Measurements from ENCODE around the gene NDUFS8. TPM values are rescaled to one million over a fixed set of nuclear protein-coding genes. Genes with fewer than 3 reads are reported as not detected.

NDUFS8 gene
- total RNA-seq, 1 experiment from 2014 or later: 334 TPM

- Mint-ChIP-seq H3K27me3 (ENCODE audit: insufficient read depth, unreplicated experiment) (no peaks in the 10 kb centered on the region), H3K27ac (ENCODE audit: unreplicated experiment) (no peak overlapping the region), H3K9me3 (ENCODE audit: unreplicated experiment) (no peaks in the 10 kb centered on the region), H3K4me1 (ENCODE audit: low read depth, unreplicated experiment) (peaks cover 8% of the 10 kb centered on the region), H3K36me3 (ENCODE audit: insufficient read depth, unreplicated experiment) (peaks cover 6% of the 10 kb centered on the region), H3K4me3 (ENCODE audit: unreplicated experiment) (no peak overlapping the region)
- Histone ChIP-seq H3K36me3 (ENCODE audit: control insufficient read depth, insufficient read depth, low read length) (no peaks in the 10 kb centered on the region), H3K4me1 (peaks cover 19% of the 10 kb centered on the region), H3K4me3 (ENCODE audit: low read depth, low read length) (no peak overlapping the region), H3K27me3 (replicated peaks; ENCODE audit: control insufficient read depth, insufficient read depth, low read length) (no peaks in the 10 kb centered on the region), H3K9me3 (no peaks in the 10 kb centered on the region)
- BruUV-seq (replicated peaks): no TSS peak
- ChIA-PET POLR2A (no interaction called here), CTCF (interaction anchor here (1.9 kb wide), 1 partner anchor 35 kb away, joined by 7 read pairs; the partner anchor contains the start of gene ALDH3B1)
- DNase-seq: peak in 1 of 2 experiments; percentile 51
- intact Hi-C loops (cut with micrococcal nuclease; ENCODE audit: unreplicated experiment): no loop called here
- no peak for TF ChIP-seq CTCF (IDR thresholded peaks at IDR 0.05; ENCODE audit: insufficient read depth in 1 of 2, low read depth in 1 of 2, low read length in 1 of 2, severe bottlenecking in 1 of 2, unreplicated experiment in 1 of 2)
These were observed 13.8 kb downstream of the NDUFS8 start for GRCh38 chr11:68044145-68044813.

- H3K4me3 Mint-ChIP-seq (ENCODE audit: unreplicated experiment): no peak overlapping the region
- intact Hi-C loops (cut with micrococcal nuclease; ENCODE audit: unreplicated experiment): no loop called here
- Histone ChIP-seq H3K9me3 (no peaks in the 10 kb centered on the region), H3K27me3 (replicated peaks; ENCODE audit: control insufficient read depth, insufficient read depth, low read length) (no peaks in the 10 kb centered on the region), H3K4me1 (peaks cover 16% of the 10 kb centered on the region), H3K36me3 (ENCODE audit: control insufficient read depth, insufficient read depth, low read length) (no peaks in the 10 kb centered on the region), H3K4me3 (ENCODE audit: low read depth, low read length) (no peak overlapping the region)
- no TSS peak for BruUV-seq (replicated peaks)
- H3K36me3 Mint-ChIP-seq (ENCODE audit: insufficient read depth, unreplicated experiment): peaks cover 6% of the 10 kb centered on the region
- ChIA-PET POLR2A (no interaction called here), CTCF (no interaction called here)
- H3K27ac Mint-ChIP-seq (ENCODE audit: unreplicated experiment): no peak overlapping the region
- no peak for TF ChIP-seq CTCF (IDR thresholded peaks at IDR 0.05; ENCODE audit: insufficient read depth in 1 of 2, low read depth in 1 of 2, low read length in 1 of 2, severe bottlenecking in 1 of 2, unreplicated experiment in 1 of 2)
- DNase-seq: no peak
- H3K4me1 Mint-ChIP-seq (ENCODE audit: low read depth, unreplicated experiment): peaks cover 7% of the 10 kb centered on the region
- H3K9me3 Mint-ChIP-seq (ENCODE audit: unreplicated experiment): no peaks in the 10 kb centered on the region
- H3K27me3 Mint-ChIP-seq (ENCODE audit: insufficient read depth, unreplicated experiment): no peaks in the 10 kb centered on the region
These were observed 14.4 kb downstream of the NDUFS8 start for GRCh38 chr11:68044898-68045351.

- CTCF ChIA-PET: interaction anchor here (1.1 kb wide), 1 partner anchor 161 kb away, joined by 3 read pairs; no protein-coding TSS in a partner anchor
- BruUV-seq (replicated peaks): no TSS peak
These were observed 17.2 kb downstream of the NDUFS8 start for GRCh38 chr11:68047437-68048290.

More at GRCh38 chr11:68047437-68048290, 17.2 kb downstream of the NDUFS8 start:
- POLR2A ChIA-PET: no interaction called here
- Mint-ChIP-seq H3K4me3 (ENCODE audit: unreplicated experiment) (no peak overlapping the region), H3K36me3 (ENCODE audit: insufficient read depth, unreplicated experiment) (peaks cover 24% of the 10 kb centered on the region), H3K9me3 (ENCODE audit: unreplicated experiment) (no peaks in the 10 kb centered on the region), H3K27ac (ENCODE audit: unreplicated experiment) (no peak overlapping the region), H3K4me1 (ENCODE audit: low read depth, unreplicated experiment) (no peaks in the 10 kb centered on the region), H3K27me3 (ENCODE audit: insufficient read depth, unreplicated experiment) (no peaks in the 10 kb centered on the region)
- intact Hi-C loops (cut with micrococcal nuclease; ENCODE audit: unreplicated experiment): no loop called here
- DNase-seq: no peak
- Histone ChIP-seq H3K4me1 (peaks cover 5% of the 10 kb centered on the region), H3K4me3 (ENCODE audit: low read depth, low read length) (no peak overlapping the region), H3K9me3 (no peaks in the 10 kb centered on the region), H3K27me3 (replicated peaks; ENCODE audit: control insufficient read depth, insufficient read depth, low read length) (no peaks in the 10 kb centered on the region), H3K36me3 (ENCODE audit: control insufficient read depth, insufficient read depth, low read length) (no peaks in the 10 kb centered on the region)
- no peak for TF ChIP-seq CTCF (IDR thresholded peaks at IDR 0.05; ENCODE audit: insufficient read depth in 1 of 2, low read depth in 1 of 2, low read length in 1 of 2, severe bottlenecking in 1 of 2, unreplicated experiment in 1 of 2)

All from Caco-2 (cell line).